ENCODE measurements around the gene ORM2. TPM values are rescaled to one million over a fixed set of nuclear protein-coding genes. Genes with fewer than 3 reads are reported as not detected.

The ORM2 gene
- total RNA-seq, 1 experiment from 2014 or later, result 0.59 TPM

DNA sequence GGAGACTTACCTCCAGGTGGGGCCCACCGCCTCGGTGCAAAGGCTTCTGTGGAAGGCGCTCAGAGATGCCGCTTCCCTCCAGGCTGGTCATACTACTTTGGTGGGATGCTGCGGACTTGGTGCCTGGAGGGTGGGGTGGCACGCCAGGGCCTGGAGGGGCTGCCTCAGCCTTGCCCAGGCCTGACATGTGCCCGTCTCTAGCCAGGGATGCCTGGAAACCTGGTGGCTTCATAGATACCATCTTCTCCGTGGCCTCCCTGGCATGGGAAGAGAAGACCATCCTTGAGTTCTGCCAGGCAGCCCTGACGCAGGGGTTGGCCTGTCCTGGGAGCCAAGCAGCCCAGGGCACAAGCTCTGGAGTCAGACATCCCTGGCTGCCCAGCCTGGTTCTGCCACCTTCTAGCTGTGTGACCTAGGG, 28.3 kb downstream of the ORM2 start:
- TF ChIP-seq SRF (IDR thresholded peaks at IDR 0.05; ENCODE audit: low read depth), result no peak
- no peak for TF ChIP-seq EZH2 (IDR thresholded peaks at IDR 0.05)
- TF ChIP-seq, protein P1, sequence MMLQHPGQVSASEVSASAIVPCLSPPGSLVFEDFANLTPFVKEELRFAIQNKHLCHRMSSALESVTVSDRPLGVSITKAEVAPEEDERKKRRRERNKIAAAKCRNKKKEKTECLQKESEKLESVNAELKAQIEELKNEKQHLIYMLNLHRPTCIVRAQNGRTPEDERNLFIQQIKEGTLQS (IDR thresholded peaks at IDR 0.05), result no peak
- TF ChIP-seq ZBTB33 (IDR thresholded peaks at IDR 0.05; ENCODE audit: extremely low read depth, insufficient replicate concordance, low read length), result no peak
- TF ChIP-seq ELF1 (IDR thresholded peaks at IDR 0.05; ENCODE audit: borderline replicate concordance, low read depth), result no peak
- TF ChIP-seq SIN3A (IDR thresholded peaks at IDR 0.05; ENCODE audit: low read depth), result no peak
- no peak for TF ChIP-seq EZH2phosphoT487 (IDR thresholded peaks at IDR 0.05; ENCODE audit: borderline replicate concordance)
- no peak overlapping the region for H3K4me3 ChIP-seq (replicated peaks in 1 of 2; ENCODE audit: low read depth in 1 of 2, low read length in 2 of 2)
- DNase-seq (ENCODE audit: low read depth, low spot score) (no peak), ATAC-seq (no peak)
- H3K4me2 ChIP-seq (ENCODE audit: low read length), result no peak overlapping the region
- no peaks in the 10 kb centered on the region for H3K4me1 ChIP-seq (ENCODE audit: control insufficient read depth in 1 of 2, insufficient read depth in 2 of 2, low read length in 2 of 2)
- H3K36me3 ChIP-seq (ENCODE audit: control insufficient read depth in 1 of 2, insufficient read depth in 2 of 2, low read length in 2 of 2), result no peaks in the 10 kb centered on the region; a peak in 1 of 4 replicates
- H2AFZ ChIP-seq (ENCODE audit: low read depth, low read length, poor library complexity, severe bottlenecking), result no peak overlapping the region
- H4K20me1 ChIP-seq (ENCODE audit: insufficient read depth), result no peaks in the 10 kb centered on the region
- H3K9ac ChIP-seq (ENCODE audit: low read length), result no peak overlapping the region
- ChIA-PET CTCF (no interaction called here), POLR2A (no interaction called here), RAD21 (ENCODE audit: low non-redundant PET in 1 of 2, low total read pairs in 2 of 2, uncharacterized antibody in 2 of 2, unreplicated experiment in 2 of 2) (no interaction called here)
- H3K27me3 ChIP-seq (ENCODE audit: insufficient read depth, low read length), result no peaks in the 10 kb centered on the region
- no peaks in the 10 kb centered on the region for H3K9me2 ChIP-seq (ENCODE audit: insufficient read depth)
- H3K79me2 ChIP-seq (ENCODE audit: insufficient read depth, low read length), result no peaks in the 10 kb centered on the region
- H3K9me3 ChIP-seq (ENCODE audit: control insufficient read depth in 1 of 2, insufficient read depth in 1 of 2, low read depth in 1 of 2, low read length in 2 of 2), result no peaks in the 10 kb centered on the region
- no peak overlapping the region for H3K27ac ChIP-seq (ENCODE audit: low read depth, low read length)
- intact Hi-C loops (cut with micrococcal nuclease), result no loop called here
- BruUV-seq (replicated peaks), result no TSS peak

- Histone ChIP-seq H3K27me3 (ENCODE audit: insufficient read depth, low read length) (no peaks in the 10 kb centered on the region), H2AFZ (ENCODE audit: low read depth, low read length, poor library complexity, severe bottlenecking) (no peak overlapping the region), H3K27ac (ENCODE audit: low read depth, low read length) (no peak overlapping the region), H3K4me3 (replicated peaks in 1 of 2; ENCODE audit: low read depth in 1 of 2, low read length in 2 of 2) (no peak overlapping the region), H3K4me2 (ENCODE audit: low read length) (no peak overlapping the region), H3K9me3 (ENCODE audit: control insufficient read depth in 1 of 2, insufficient read depth in 1 of 2, low read depth in 1 of 2, low read length in 2 of 2) (no peaks in the 10 kb centered on the region), H3K4me1 (ENCODE audit: control insufficient read depth in 1 of 2, insufficient read depth in 2 of 2, low read length in 2 of 2) (no peaks in the 10 kb centered on the region), H4K20me1 (ENCODE audit: insufficient read depth) (no peaks in the 10 kb centered on the region), H3K36me3 (ENCODE audit: control insufficient read depth in 1 of 2, insufficient read depth in 2 of 2, low read length in 2 of 2) (no peaks in the 10 kb centered on the region; a peak in 1 of 4 replicates), H3K9ac (ENCODE audit: low read length) (no peak overlapping the region), H3K9me2 (ENCODE audit: insufficient read depth) (no peaks in the 10 kb centered on the region), H3K79me2 (ENCODE audit: insufficient read depth, low read length) (no peaks in the 10 kb centered on the region)
- intact Hi-C loops (cut with micrococcal nuclease), result no loop called here
- ChIA-PET RAD21 (ENCODE audit: low non-redundant PET in 1 of 2, low total read pairs in 2 of 2, uncharacterized antibody in 2 of 2, unreplicated experiment in 2 of 2) (no interaction called here), POLR2A (no interaction called here), CTCF (no interaction called here)
- BruUV-seq (replicated peaks), result no TSS peak
- no peak for ATAC-seq
- no peak for DNase-seq (ENCODE audit: low read depth, low spot score)
- TF ChIP-seq, protein P1 (IDR thresholded peaks at IDR 0.05), result no peak
- TF ChIP-seq FOSL1 (IDR thresholded peaks at IDR 0.05; ENCODE audit: low read depth) (no peak), CTCF (IDR thresholded peaks at IDR 0.05 in 2 of 3, conservative IDR thresholded peaks at IDR 0.05 in 1 of 3; ENCODE audit: borderline replicate concordance in 1 of 3, insufficient read depth in 1 of 3, low read depth in 2 of 3, low read length in 2 of 3) (no peak), TCF7L2 (IDR thresholded peaks at IDR 0.05; ENCODE audit: borderline replicate concordance, extremely low read depth, insufficient read depth, insufficient read length) (no peak), YY1 (IDR thresholded peaks at IDR 0.05; ENCODE audit: extremely low read depth, insufficient replicate concordance, low read depth, low read length) (no peak), EZH2phosphoT487 (IDR thresholded peaks at IDR 0.05; ENCODE audit: borderline replicate concordance) (no peak), ELF1 (IDR thresholded peaks at IDR 0.05; ENCODE audit: borderline replicate concordance, low read depth) (no peak)
Measured at GRCh38 chr9:114359801-114360200, 30.1 kb downstream of the ORM2 start.
